WTC11 (cell line): ENCODE measurements around the gene MAP3K2. TPM values are rescaled to one million over a fixed set of nuclear protein-coding genes. Genes with fewer than 3 reads are reported as not detected.

Experiments used
- ATAC-seq: fragments of 200-7000 bp; cut with Tn5 transposase; 2 replicates; pipeline ENCODE4 v1.10.0; 2021; ENCODE audit warnings: mild to moderate bottlenecking, moderate library complexity
- CTCF ChIA-PET: fragments of 300-600 bp; sonication (Branson Sonifier 250); formaldehyde crosslinking; loops from one replicate; lab custom pipeline; 2021; ENCODE audit warnings: antibody characterized with exemption; lab: Charles Lee
- POLR2A ChIA-PET: fragments of 350-600 bp; sonication (Branson Sonifier 250); formaldehyde crosslinking; loops from one replicate; lab custom pipeline; 2021; ENCODE audit warnings: antibody characterized with exemption; lab: Charles Lee
- DNase-seq: peaks from one replicate; pipeline ENCODE4 v3.0.0; 2021; ENCODE audit warnings: low spot score
- H3K27ac Mint-ChIP-seq: 2 replicates; pipeline ENCODE4 v1.8.0; 2021; ENCODE audit warnings: mixed read lengths
- H3K27me3 Mint-ChIP-seq: 2 replicates; pipeline ENCODE4 v1.8.0; 2021; ENCODE audit warnings: low read depth, mild to moderate bottlenecking, moderate library complexity, mixed read lengths
- H3K36me3 Mint-ChIP-seq: 2 replicates; pipeline ENCODE4 v1.8.0; 2021; ENCODE audit warnings: mixed read lengths
- H3K4me1 Mint-ChIP-seq: 2 replicates; pipeline ENCODE4 v1.8.0; 2022; ENCODE audit warnings: mixed read lengths
- H3K4me3 Mint-ChIP-seq: 2 replicates; pipeline ENCODE4 v1.8.0; 2021; ENCODE audit warnings: mild to moderate bottlenecking, moderate library complexity, mixed read lengths
- H3K9me3 Mint-ChIP-seq: 2 replicates; pipeline ENCODE4 v1.8.0; 2021; ENCODE audit warnings: mixed read lengths
- ATF6 ChIP-seq: sonication (generic); formaldehyde crosslinking; IDR thresholded peaks from 2 replicates; pipeline ENCODE4 v1.8.1; 2023; ENCODE audit warnings: mild to moderate bottlenecking, missing genetic modification reagents
- ERG ChIP-seq: fragments of 250-450 bp; sonication (Bioruptor Pico); IDR thresholded peaks from 2 replicates; pipeline ENCODE4 v1.8.0; 2021; ENCODE audit warnings: mild to moderate bottlenecking
- FOXP4 ChIP-seq: sonication (generic); formaldehyde crosslinking; IDR thresholded peaks from 2 replicates; pipeline ENCODE4 v1.8.0; 2022; ENCODE audit warnings: mild to moderate bottlenecking, missing genetic modification reagents
- HMGA2 ChIP-seq: fragments of 250-450 bp; sonication (Bioruptor Pico); IDR thresholded peaks from 2 replicates; pipeline ENCODE4 v1.4.0; 2021; ENCODE audit warnings: mild to moderate bottlenecking, moderate library complexity
- SMAD3 ChIP-seq: sonication (generic); formaldehyde crosslinking; IDR thresholded peaks from 2 replicates; pipeline ENCODE4 v1.8.0; 2022; ENCODE audit warnings: missing genetic modification reagents, mild to moderate bottlenecking, borderline replicate concordance
- SMAD4 ChIP-seq: sonication (generic); formaldehyde crosslinking; IDR thresholded peaks from 2 replicates; pipeline ENCODE4 v1.8.0; 2022; ENCODE audit warnings: mild to moderate bottlenecking, missing genetic modification reagents
- TCF7 ChIP-seq: sonication (generic); formaldehyde crosslinking; IDR thresholded peaks from 2 replicates; pipeline ENCODE4 v1.8.0; 2022; ENCODE audit warnings: mild to moderate bottlenecking, low read depth, missing genetic modification reagents, moderate library complexity
- USF2 ChIP-seq: sonication (generic); formaldehyde crosslinking; IDR thresholded peaks from 2 replicates; pipeline ENCODE4 v1.8.1; 2023; ENCODE audit warnings: mild to moderate bottlenecking, missing genetic modification reagents, moderate library complexity
- ZNF138 ChIP-seq: sonication (generic); formaldehyde crosslinking; conservative IDR thresholded peaks from 2 replicates; pipeline ENCODE4 v1.8.1; 2022; ENCODE audit warnings: mild to moderate bottlenecking, moderate library complexity, missing genetic modification reagents
- ZNF219 ChIP-seq: sonication (generic); formaldehyde crosslinking; IDR thresholded peaks from 2 replicates; pipeline ENCODE4 v1.8.0; 2023; ENCODE audit warnings: missing genetic modification reagents, mild to moderate bottlenecking, borderline replicate concordance
- ZNF423 ChIP-seq: fragments of 250-450 bp; sonication (Bioruptor Pico); IDR thresholded peaks from 2 replicates; pipeline ENCODE4 v2.1.2; 2022; ENCODE audit warnings: mild to moderate bottlenecking, moderate library complexity
- total RNA-seq: library from RNA; stranded (reverse); gene quantifications from 3 replicates; pipeline ENCODE4 v1.2.3, GENCODE V29; 2021

The MAP3K2 gene
- total RNA-seq, 1 experiment from 2014 or later = 26.9 TPM

GRCh38 chr2:127261804-127262406 lies 125.9 kb downstream of the MAP3K2 start (continued):
- TF ChIP-seq FOXP4 (CRISPR knock-in tag) = no peak

- H3K9me3 Mint-ChIP-seq = peaks cover 5% of the 10 kb centered on the region
- TF ChIP-seq ERG = no peak
- TF ChIP-seq SMAD3 (CRISPR knock-in tag) = no peak
- TF ChIP-seq TCF7 (CRISPR knock-in tag) = no peak
- TF ChIP-seq SMAD4 (CRISPR knock-in tag) = no peak
- ChIA-PET CTCF (interaction anchor here (1.4 to 1.8 kb wide), 2 partner anchors 35 to 62 kb away, joined by 3 to 9 read pairs; partner anchors contain the start of gene ERCC3), POLR2A (no interaction called here)
- H3K4me1 Mint-ChIP-seq = no peaks in the 10 kb centered on the region
- no peak overlapping the region for H3K27ac Mint-ChIP-seq
- H3K36me3 Mint-ChIP-seq = peaks cover 40% of the 10 kb centered on the region
- ATAC-seq (no peak), DNase-seq (no peak)
- H3K4me3 Mint-ChIP-seq = no peak overlapping the region
- H3K27me3 Mint-ChIP-seq = no peaks in the 10 kb centered on the region
Observed at GRCh38 chr2:127259355-127259754, 128.4 kb downstream of the MAP3K2 start.

GRCh38 chr2:127256866-127257265 lies 130.9 kb downstream of the MAP3K2 start:
- CTCF ChIA-PET = interaction anchor here (0.7 kb wide), 1 partner anchor 49 kb away, joined by 3 read pairs; no protein-coding TSS in a partner anchor
- Mint-ChIP-seq H3K27me3 (no peaks in the 10 kb centered on the region), H3K4me1 (no peaks in the 10 kb centered on the region), H3K9me3 (no peaks in the 10 kb centered on the region), H3K4me3 (no peak overlapping the region), H3K27ac (no peak overlapping the region), H3K36me3 (peaks cover 34% of the 10 kb centered on the region)
- no peak for DNase-seq
- POLR2A ChIA-PET = no interaction called here
- ATAC-seq = no peak
- no peak for TF ChIP-seq ATF6 (CRISPR knock-in tag)
- TF ChIP-seq SMAD4 (CRISPR knock-in tag) = no peak
- no peak for TF ChIP-seq USF2
- TF ChIP-seq ZNF219 (CRISPR knock-in tag) = no peak
- no peak for TF ChIP-seq ZNF138 (CRISPR knock-in tag)
- no peak for TF ChIP-seq FOXP4 (CRISPR knock-in tag)
- no peak for TF ChIP-seq HMGA2
- no peak for TF ChIP-seq ZNF423 (CRISPR knock-in tag)
